ENCODE results near the gene TACR2.

TACR2 gene

DNA sequence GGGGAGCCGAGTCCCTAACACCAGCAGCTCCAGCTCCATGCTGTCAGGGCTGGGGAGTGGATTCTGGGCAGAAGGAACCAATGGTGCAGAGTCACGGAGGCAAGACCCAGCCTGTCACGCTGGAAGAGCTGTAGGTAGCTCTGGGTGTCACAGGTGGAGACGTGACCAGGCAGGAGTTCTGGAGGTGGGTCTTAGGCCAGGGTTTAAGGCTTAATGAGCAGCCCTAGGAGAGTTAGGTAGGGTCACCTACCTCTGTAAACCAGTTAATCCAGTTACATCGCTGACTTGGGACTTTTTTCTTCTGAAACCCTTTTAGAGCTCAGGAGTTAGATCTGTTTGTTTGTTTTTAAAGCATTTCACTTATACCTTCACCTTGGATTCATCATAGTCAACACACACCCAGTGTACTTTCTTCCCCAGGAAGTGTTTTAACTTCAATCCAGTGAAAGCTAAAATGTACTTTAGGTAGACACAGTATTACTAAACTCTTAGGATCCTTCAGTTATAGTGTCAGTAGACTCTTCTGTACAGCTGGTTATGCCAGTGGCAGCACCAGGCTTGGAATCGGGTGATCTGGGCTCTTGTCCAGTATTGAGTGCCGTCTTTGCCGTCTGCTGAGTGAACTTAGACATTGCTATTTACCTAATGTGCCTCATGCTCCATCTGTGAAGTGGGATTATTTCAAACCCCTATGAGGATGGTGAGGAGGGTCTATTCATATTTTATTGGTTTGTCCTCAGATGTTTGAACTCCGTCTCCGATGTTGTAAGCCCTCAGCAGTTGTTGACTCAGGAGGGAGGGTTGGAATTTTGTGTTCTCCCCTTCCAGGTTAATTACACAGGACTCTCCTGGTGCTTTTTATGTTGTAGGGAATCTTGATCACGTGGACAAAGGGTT lies 31.0 kb downstream of the TACR2 start:
- H3K4me3 ChIP-seq (replicated peaks in 1 of 2; ENCODE audit: low read depth in 2 of 2, low read length in 2 of 2): no peak overlapping the region
- TF ChIP-seq, protein P1, sequence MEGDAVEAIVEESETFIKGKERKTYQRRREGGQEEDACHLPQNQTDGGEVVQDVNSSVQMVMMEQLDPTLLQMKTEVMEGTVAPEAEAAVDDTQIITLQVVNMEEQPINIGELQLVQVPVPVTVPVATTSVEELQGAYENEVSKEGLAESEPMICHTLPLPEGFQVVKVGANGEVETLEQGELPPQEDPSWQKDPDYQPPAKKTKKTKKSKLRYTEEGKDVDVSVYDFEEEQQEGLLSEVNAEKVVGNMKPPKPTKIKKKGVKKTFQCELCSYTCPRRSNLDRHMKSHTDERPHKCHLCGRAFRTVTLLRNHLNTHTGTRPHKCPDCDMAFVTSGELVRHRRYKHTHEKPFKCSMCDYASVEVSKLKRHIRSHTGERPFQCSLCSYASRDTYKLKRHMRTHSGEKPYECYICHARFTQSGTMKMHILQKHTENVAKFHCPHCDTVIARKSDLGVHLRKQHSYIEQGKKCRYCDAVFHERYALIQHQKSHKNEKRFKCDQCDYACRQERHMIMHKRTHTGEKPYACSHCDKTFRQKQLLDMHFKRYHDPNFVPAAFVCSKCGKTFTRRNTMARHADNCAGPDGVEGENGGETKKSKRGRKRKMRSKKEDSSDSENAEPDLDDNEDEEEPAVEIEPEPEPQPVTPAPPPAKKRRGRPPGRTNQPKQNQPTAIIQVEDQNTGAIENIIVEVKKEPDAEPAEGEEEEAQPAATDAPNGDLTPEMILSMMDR (IDR thresholded peaks at IDR 0.05; ENCODE audit: low read depth, low read length): no peak
- DNase-seq (ENCODE audit: low read depth in 2 of 2): no peak

GRCh38 chr10:69384320-69384719 lies 32.4 kb downstream of the TACR2 start:
- no peak for DNase-seq (ENCODE audit: low read depth in 2 of 2)
- no peak overlapping the region for H3K4me3 ChIP-seq (replicated peaks in 1 of 2; ENCODE audit: low read depth in 2 of 2, low read length in 2 of 2)
- TF ChIP-seq, protein P1 (IDR thresholded peaks at IDR 0.05; ENCODE audit: low read depth, low read length): no peak

- H3K4me3 ChIP-seq (replicated peaks in 1 of 2; ENCODE audit: low read depth in 2 of 2, low read length in 2 of 2): no peak overlapping the region
- peak; percentile 54 to 84 for DNase-seq (ENCODE audit: low read depth in 2 of 2)
Measured at GRCh38 chr10:69383558-69383957, 33.2 kb downstream of the TACR2 start.

GRCh38 chr10:69382382-69383117 lies 34.2 kb downstream of the TACR2 start:
- TF ChIP-seq, protein P1 (IDR thresholded peaks at IDR 0.05; ENCODE audit: low read depth, low read length): no peak
- peak; percentile 84 to 95 for DNase-seq (ENCODE audit: low read depth in 2 of 2)
- no peak overlapping the region for H3K4me3 ChIP-seq (replicated peaks in 1 of 2; ENCODE audit: low read depth in 2 of 2, low read length in 2 of 2)

More at GRCh38 chr10:69383558-69383957, 33.2 kb downstream of the TACR2 start:
- TF ChIP-seq, protein P1 (IDR thresholded peaks at IDR 0.05; ENCODE audit: low read depth, low read length): peak; percentile 38

- H3K4me3 ChIP-seq (replicated peaks in 1 of 2; ENCODE audit: low read depth in 2 of 2, low read length in 2 of 2): no peak overlapping the region
- no peak for DNase-seq (ENCODE audit: low read depth in 2 of 2)
- TF ChIP-seq, protein P1 (IDR thresholded peaks at IDR 0.05; ENCODE audit: low read depth, low read length): no peak
Measured at GRCh38 chr10:69379800-69380199, 36.9 kb downstream of the TACR2 start.

DNA sequence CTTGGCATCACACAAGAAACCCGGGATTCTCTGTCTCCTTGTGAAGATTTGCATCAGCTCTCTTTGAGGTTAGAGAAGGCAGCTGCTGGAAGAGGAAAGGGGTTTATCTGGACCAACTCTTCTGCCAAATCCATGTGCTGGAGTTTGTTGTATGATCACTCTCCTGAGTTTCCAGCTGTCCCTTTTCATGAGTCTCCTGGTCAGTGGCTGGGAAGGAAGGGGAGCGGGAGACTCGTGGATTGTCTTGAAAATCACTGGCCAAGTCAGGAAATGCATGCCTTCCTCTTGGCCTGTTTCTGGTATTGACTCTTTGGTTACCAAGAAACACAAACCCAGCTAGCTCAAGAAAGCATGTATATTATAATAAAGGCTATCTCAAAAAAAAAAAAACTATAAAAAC lies 38.8 kb downstream of the TACR2 start:
- H3K4me3 ChIP-seq (replicated peaks in 1 of 2; ENCODE audit: low read depth in 2 of 2, low read length in 2 of 2): no peak overlapping the region
- TF ChIP-seq, protein P1 (IDR thresholded peaks at IDR 0.05; ENCODE audit: low read depth, low read length): no peak
- peak in 1 of 2 donors; percentile 94 for DNase-seq (ENCODE audit: low read depth in 2 of 2)

Measured in cardiac fibroblast (primary cell).